RCC 7860 (cell line): ENCODE data around the gene IL17RC.

Experiments
- DNase-seq: peaks from one replicate; pipeline ENCODE4 v3.0.0-alpha.2; 2015; ENCODE audit warnings: low spot score
- FAIRE-seq: peaks from 2 replicates; lab custom pipeline; 2012; peaks lifted over from hg19 to GRCh38; lab: Jason Lieb, UNC

The IL17RC gene

DNA sequence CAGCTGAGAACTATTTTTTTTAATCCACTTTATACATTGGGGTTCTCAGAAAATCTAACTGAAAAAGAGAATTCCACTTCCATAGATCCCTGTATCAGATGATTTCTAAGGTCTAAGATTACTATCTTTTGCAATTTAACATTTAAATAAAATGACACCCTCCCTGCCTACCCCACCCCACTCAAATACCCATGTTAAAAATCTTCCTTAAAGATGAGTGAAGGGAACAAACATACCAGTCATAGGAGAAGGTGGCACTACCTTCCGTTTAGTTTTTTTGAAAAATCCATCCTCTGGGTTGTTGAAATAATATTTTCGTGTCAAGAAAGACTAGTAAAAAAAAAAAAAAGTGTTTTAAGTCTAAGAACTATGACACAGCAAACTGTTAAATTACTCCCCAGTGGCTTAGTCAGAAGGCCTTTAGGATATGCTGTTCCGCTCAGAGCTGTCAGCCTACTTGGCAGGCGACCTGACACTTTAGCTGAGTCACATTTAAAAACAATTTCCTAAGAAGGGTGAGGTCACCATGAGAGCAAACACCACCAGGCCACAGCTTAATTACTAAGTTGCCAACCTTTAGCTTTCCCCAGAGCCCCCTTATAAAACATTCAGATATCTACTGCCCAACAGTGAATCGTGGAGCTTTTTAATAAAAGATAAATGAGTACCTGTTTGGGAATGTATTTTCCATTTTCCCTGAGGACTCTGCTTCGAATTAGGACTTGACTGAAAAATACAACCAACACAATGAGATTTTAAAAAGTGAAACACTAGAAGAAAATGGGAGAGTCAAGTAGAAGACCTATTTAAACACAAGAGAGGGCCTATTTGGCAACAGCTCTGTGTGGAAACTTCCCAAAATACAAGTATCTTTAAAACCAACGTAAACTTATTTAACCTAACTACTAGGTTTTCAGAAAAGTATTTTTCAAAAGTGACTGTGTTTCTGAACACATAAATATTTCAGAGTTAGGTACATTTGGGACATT, 60.1 kb downstream of the IL17RC start:
- FAIRE-seq, result peak; percentile 90
- peak; percentile 90 for DNase-seq

- no peak for FAIRE-seq
- no peak for DNase-seq
These were observed 61.9 kb downstream of the IL17RC start for GRCh38 chr3:9978710-9979305.

DNA sequence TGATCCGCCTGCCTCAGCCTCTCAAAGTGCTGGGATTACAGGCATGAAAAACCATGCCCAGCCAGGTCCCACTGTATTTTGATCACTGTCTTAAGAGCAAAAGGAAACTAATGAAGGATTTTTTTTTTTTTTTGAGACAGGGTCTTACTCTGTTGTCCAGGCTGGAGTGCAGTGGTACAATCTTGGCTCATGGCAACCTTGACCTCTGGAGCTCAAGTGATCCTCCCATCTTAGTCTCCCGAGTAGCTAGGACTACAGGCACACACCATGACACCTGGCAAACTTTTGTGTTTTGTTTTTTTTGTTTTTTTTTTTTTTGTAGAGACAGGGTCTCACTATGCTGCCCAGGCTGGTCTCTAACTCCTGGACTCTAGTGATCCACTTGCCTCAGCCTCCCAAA, 63.4 kb downstream of the IL17RC start:
- FAIRE-seq (no peak), DNase-seq (no peak)
